ENCODE results near the gene MYO3B. TPM values are rescaled to one million over a fixed set of nuclear protein-coding genes. Genes with fewer than 3 reads are reported as not detected.

Gene MYO3B
- total RNA-seq, 2 experiments from 2014 or later: 0.17 TPM; not detected in 1

- Mint-ChIP-seq H3K27ac (no peak overlapping the region), H3K4me1 (ENCODE audit: low read depth) (no peaks in the 10 kb centered on the region), H3K9me3 (peaks cover 12% of the 10 kb centered on the region), H3K27me3 (ENCODE audit: low read depth) (peaks cover 2% of the 10 kb centered on the region), H3K4me3 (no peak overlapping the region), H3K36me3 (ENCODE audit: low read depth) (peaks cover 2% of the 10 kb centered on the region)
- no peak for DNase-seq
- intact Hi-C loops (cut with micrococcal nuclease): no loop called here
- CTCF ChIA-PET: interaction anchor here (0.7 kb wide), 1 partner anchor 55 kb away, joined by 3 read pairs; no protein-coding TSS in a partner anchor
These were observed 376.5 kb downstream of the MYO3B start for GRCh38 chr2:170554278-170554955.

GRCh38 chr2:170562928-170563327 is 385.0 kb downstream of the MYO3B start:
- Mint-ChIP-seq H3K4me3 (no peak overlapping the region), H3K9me3 (no peaks in the 10 kb centered on the region), H3K36me3 (ENCODE audit: low read depth) (no peaks in the 10 kb centered on the region), H3K27me3 (ENCODE audit: low read depth) (peaks cover 7% of the 10 kb centered on the region), H3K27ac (no peak overlapping the region), H3K4me1 (ENCODE audit: low read depth) (no peaks in the 10 kb centered on the region)
- intact Hi-C loops (cut with micrococcal nuclease): no loop called here
- DNase-seq: no peak
- CTCF ChIA-PET: no interaction called here

GRCh38 chr2:170563401-170563800 is 385.5 kb downstream of the MYO3B start:
- no peaks in the 10 kb centered on the region for H3K9me3 Mint-ChIP-seq
- CTCF ChIA-PET: no interaction called here
- H3K27ac Mint-ChIP-seq: no peak overlapping the region
- no peaks in the 10 kb centered on the region for H3K4me1 Mint-ChIP-seq (ENCODE audit: low read depth)
- DNase-seq: no peak
- peaks cover 7% of the 10 kb centered on the region for H3K27me3 Mint-ChIP-seq (ENCODE audit: low read depth)
- H3K4me3 Mint-ChIP-seq: no peak overlapping the region
- intact Hi-C loops (cut with micrococcal nuclease): no loop called here
- H3K36me3 Mint-ChIP-seq (ENCODE audit: low read depth): no peaks in the 10 kb centered on the region

GRCh38 chr2:170566138-170566537 is 388.2 kb downstream of the MYO3B start:
- no peak for DNase-seq
- H3K27ac Mint-ChIP-seq: no peak overlapping the region
- H3K27me3 Mint-ChIP-seq (ENCODE audit: low read depth): peaks cover 4% of the 10 kb centered on the region
- H3K4me3 Mint-ChIP-seq: no peak overlapping the region
- no peaks in the 10 kb centered on the region for H3K36me3 Mint-ChIP-seq (ENCODE audit: low read depth)
- no peaks in the 10 kb centered on the region for H3K9me3 Mint-ChIP-seq
- H3K4me1 Mint-ChIP-seq (ENCODE audit: low read depth): no peaks in the 10 kb centered on the region
- intact Hi-C loops (cut with micrococcal nuclease): no loop called here
- CTCF ChIA-PET: no interaction called here

- no peak overlapping the region for H3K4me3 Mint-ChIP-seq
- H3K27me3 Mint-ChIP-seq (ENCODE audit: low read depth): peaks cover 11% of the 10 kb centered on the region
- H3K9me3 Mint-ChIP-seq: no peaks in the 10 kb centered on the region
These were observed 389.5 kb downstream of the MYO3B start for GRCh38 chr2:170567429-170567828.

GRCh38 chr2:170568511-170568910 is 390.6 kb downstream of the MYO3B start:
- CTCF ChIA-PET: no interaction called here
- DNase-seq: no peak
- Mint-ChIP-seq H3K27me3 (ENCODE audit: low read depth) (peaks cover 7% of the 10 kb centered on the region), H3K4me1 (ENCODE audit: low read depth) (no peaks in the 10 kb centered on the region), H3K36me3 (ENCODE audit: low read depth) (no peaks in the 10 kb centered on the region), H3K4me3 (no peak overlapping the region), H3K27ac (no peak overlapping the region), H3K9me3 (no peaks in the 10 kb centered on the region)
- intact Hi-C loops (cut with micrococcal nuclease): no loop called here

More at GRCh38 chr2:170567429-170567828, 389.5 kb downstream of the MYO3B start:
- H3K36me3 Mint-ChIP-seq (ENCODE audit: low read depth): no peaks in the 10 kb centered on the region
- H3K4me1 Mint-ChIP-seq (ENCODE audit: low read depth): no peaks in the 10 kb centered on the region
- intact Hi-C loops (cut with micrococcal nuclease): no loop called here
- CTCF ChIA-PET: no interaction called here
- no peak for DNase-seq
- no peak overlapping the region for H3K27ac Mint-ChIP-seq

GRCh38 chr2:170571612-170572011 is 393.7 kb downstream of the MYO3B start:
- CTCF ChIA-PET: no interaction called here
- Mint-ChIP-seq H3K27me3 (ENCODE audit: low read depth) (peaks cover 7% of the 10 kb centered on the region), H3K27ac (no peak overlapping the region), H3K4me3 (no peak overlapping the region), H3K4me1 (ENCODE audit: low read depth) (no peaks in the 10 kb centered on the region), H3K9me3 (no peaks in the 10 kb centered on the region), H3K36me3 (ENCODE audit: low read depth) (no peaks in the 10 kb centered on the region)
- intact Hi-C loops (cut with micrococcal nuclease): no loop called here
- no peak for DNase-seq

GRCh38 chr2:170573671-170574070 is 395.7 kb downstream of the MYO3B start:
- H3K4me1 Mint-ChIP-seq (ENCODE audit: low read depth): no peaks in the 10 kb centered on the region
- no peaks in the 10 kb centered on the region for H3K9me3 Mint-ChIP-seq
- intact Hi-C loops (cut with micrococcal nuclease): no loop called here
- no peak overlapping the region for H3K4me3 Mint-ChIP-seq
- DNase-seq: no peak
- CTCF ChIA-PET: no interaction called here
- H3K36me3 Mint-ChIP-seq (ENCODE audit: low read depth): no peaks in the 10 kb centered on the region
- no peak overlapping the region for H3K27ac Mint-ChIP-seq
- peaks cover 7% of the 10 kb centered on the region for H3K27me3 Mint-ChIP-seq (ENCODE audit: low read depth)

GRCh38 chr2:170576296-170576695 is 398.3 kb downstream of the MYO3B start:
- H3K36me3 Mint-ChIP-seq (ENCODE audit: low read depth): no peaks in the 10 kb centered on the region
- H3K4me1 Mint-ChIP-seq (ENCODE audit: low read depth): no peaks in the 10 kb centered on the region
- peaks cover 5% of the 10 kb centered on the region for H3K27me3 Mint-ChIP-seq (ENCODE audit: low read depth)
- H3K9me3 Mint-ChIP-seq: no peaks in the 10 kb centered on the region
- CTCF ChIA-PET: no interaction called here
- intact Hi-C loops (cut with micrococcal nuclease): no loop called here
- DNase-seq: no peak
- H3K4me3 Mint-ChIP-seq: no peak overlapping the region
- no peak overlapping the region for H3K27ac Mint-ChIP-seq

- no peaks in the 10 kb centered on the region for H3K36me3 Mint-ChIP-seq (ENCODE audit: low read depth)
- DNase-seq: no peak
- no peaks in the 10 kb centered on the region for H3K4me1 Mint-ChIP-seq (ENCODE audit: low read depth)
- no peak overlapping the region for H3K27ac Mint-ChIP-seq
- H3K9me3 Mint-ChIP-seq: no peaks in the 10 kb centered on the region
- no peak overlapping the region for H3K4me3 Mint-ChIP-seq
- intact Hi-C loops (cut with micrococcal nuclease): no loop called here
- CTCF ChIA-PET: interaction anchor here (0.8 kb wide), 1 partner anchor 711 kb away, joined by 3 read pairs; no protein-coding TSS in a partner anchor
- H3K27me3 Mint-ChIP-seq (ENCODE audit: low read depth): no peaks in the 10 kb centered on the region
These were observed 399.4 kb downstream of the MYO3B start for GRCh38 chr2:170577356-170577755.

- Mint-ChIP-seq H3K27ac (no peak overlapping the region), H3K36me3 (ENCODE audit: low read depth) (no peaks in the 10 kb centered on the region), H3K27me3 (ENCODE audit: low read depth) (no peaks in the 10 kb centered on the region), H3K9me3 (no peaks in the 10 kb centered on the region), H3K4me1 (ENCODE audit: low read depth) (no peaks in the 10 kb centered on the region), H3K4me3 (no peak overlapping the region)
- no peak for DNase-seq
- CTCF ChIA-PET: no interaction called here
- intact Hi-C loops (cut with micrococcal nuclease): no loop called here
These were observed 400.7 kb downstream of the MYO3B start for GRCh38 chr2:170578606-170579005.

GRCh38 chr2:170579511-170579910 is 401.6 kb downstream of the MYO3B start:
- Mint-ChIP-seq H3K36me3 (ENCODE audit: low read depth) (no peaks in the 10 kb centered on the region), H3K27me3 (ENCODE audit: low read depth) (no peaks in the 10 kb centered on the region), H3K9me3 (no peaks in the 10 kb centered on the region), H3K4me3 (no peak overlapping the region), H3K27ac (no peak overlapping the region), H3K4me1 (ENCODE audit: low read depth) (no peaks in the 10 kb centered on the region)
- CTCF ChIA-PET: no interaction called here
- intact Hi-C loops (cut with micrococcal nuclease): no loop called here
- no peak for DNase-seq

GRCh38 chr2:170582313-170582712 is 404.4 kb downstream of the MYO3B start:
- intact Hi-C loops (cut with micrococcal nuclease): no loop called here
- CTCF ChIA-PET: no interaction called here
- H3K27ac Mint-ChIP-seq: no peak overlapping the region

More at GRCh38 chr2:170582313-170582712, 404.4 kb downstream of the MYO3B start:
- Mint-ChIP-seq H3K36me3 (ENCODE audit: low read depth) (no peaks in the 10 kb centered on the region), H3K9me3 (no peaks in the 10 kb centered on the region), H3K4me1 (ENCODE audit: low read depth) (no peaks in the 10 kb centered on the region), H3K4me3 (no peak overlapping the region), H3K27me3 (ENCODE audit: low read depth) (no peaks in the 10 kb centered on the region)
- no peak for DNase-seq

Measured in activated naive CD4-positive, alpha-beta T cell treated with anti-CD3 and anti-CD28 coated beads for 36 hours (primary cell).